OCI-LY7 (cell line): Measurements from ENCODE around the gene EPSTI1.

ENCODE experiments used
- EZH2phosphoT487 ChIP-seq: fragments of 200-600 bp; sonication (generic); IDR thresholded peaks from 2 replicates; pipeline ENCODE4 v1.6.1; 2018; ENCODE audit warnings: low read depth, borderline replicate concordance, mild to moderate bottlenecking, mixed run types, antibody characterized with exemption, low read length, moderate library complexity, mixed read lengths
- TF ChIP-seq, protein P1 (sequence below): fragments of 200-600 bp; sonication (generic); conservative IDR thresholded peaks from 2 replicates; pipeline ENCODE4 v1.5.1; 2014; ENCODE audit warnings: mild to moderate bottlenecking, antibody characterized with exemption, low read length, moderate library complexity, mixed read lengths

DNA sequence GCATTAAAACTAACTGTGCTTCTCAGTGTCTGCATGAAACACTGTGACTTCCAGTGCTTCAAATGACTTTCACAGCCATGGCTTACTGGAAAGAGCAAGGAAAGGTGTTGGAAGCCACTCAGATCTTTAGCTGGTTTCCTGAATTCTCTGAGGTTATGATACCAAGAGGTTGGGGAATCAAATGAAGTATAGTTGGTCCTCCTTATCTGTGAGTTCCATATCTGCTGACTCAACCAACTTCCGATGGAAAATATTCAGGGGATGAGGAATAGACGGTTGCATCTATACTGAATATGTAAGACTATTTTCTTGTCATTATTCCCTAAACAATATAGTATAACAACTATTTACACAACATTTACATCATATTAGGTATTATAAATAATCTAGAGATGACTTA is 32.4 kb downstream of the EPSTI1 start:
- TF ChIP-seq, protein P1, sequence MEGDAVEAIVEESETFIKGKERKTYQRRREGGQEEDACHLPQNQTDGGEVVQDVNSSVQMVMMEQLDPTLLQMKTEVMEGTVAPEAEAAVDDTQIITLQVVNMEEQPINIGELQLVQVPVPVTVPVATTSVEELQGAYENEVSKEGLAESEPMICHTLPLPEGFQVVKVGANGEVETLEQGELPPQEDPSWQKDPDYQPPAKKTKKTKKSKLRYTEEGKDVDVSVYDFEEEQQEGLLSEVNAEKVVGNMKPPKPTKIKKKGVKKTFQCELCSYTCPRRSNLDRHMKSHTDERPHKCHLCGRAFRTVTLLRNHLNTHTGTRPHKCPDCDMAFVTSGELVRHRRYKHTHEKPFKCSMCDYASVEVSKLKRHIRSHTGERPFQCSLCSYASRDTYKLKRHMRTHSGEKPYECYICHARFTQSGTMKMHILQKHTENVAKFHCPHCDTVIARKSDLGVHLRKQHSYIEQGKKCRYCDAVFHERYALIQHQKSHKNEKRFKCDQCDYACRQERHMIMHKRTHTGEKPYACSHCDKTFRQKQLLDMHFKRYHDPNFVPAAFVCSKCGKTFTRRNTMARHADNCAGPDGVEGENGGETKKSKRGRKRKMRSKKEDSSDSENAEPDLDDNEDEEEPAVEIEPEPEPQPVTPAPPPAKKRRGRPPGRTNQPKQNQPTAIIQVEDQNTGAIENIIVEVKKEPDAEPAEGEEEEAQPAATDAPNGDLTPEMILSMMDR, result no peak
- TF ChIP-seq EZH2phosphoT487, result no peak
